GM23338 (cell line): ENCODE measurements around the gene ATXN3. TPM values are rescaled to one million over a fixed set of nuclear protein-coding genes. Genes with fewer than 3 reads are reported as not detected.

Source experiments
- ATAC-seq: fragments of 200-7000 bp; cut with Tn5 transposase; 3 replicates; pipeline ENCODE4 v1.9.1; 2020
- DNase-seq: peaks from one replicate; pipeline ENCODE4 v3.0.0-alpha.2; 2015; ENCODE audit warnings: low spot score
- H2AFZ ChIP-seq: fragments of 200-600 bp; sonication (generic); 2 replicates; pipeline ENCODE4 v1.8.0; 2016; ENCODE audit warnings: antibody characterized with exemption, mild to moderate bottlenecking, moderate library complexity
- H3F3A ChIP-seq: fragments of 200-600 bp; sonication (generic); replicated peaks from 2 replicates; pipeline ENCODE4 v1.8.0; 2017; ENCODE audit warnings: antibody characterized with exemption, mixed run types, low read depth
- H3K27ac ChIP-seq: fragments of 200-600 bp; sonication (generic); 2 replicates; pipeline ENCODE4 v1.6.1; 2016; ENCODE audit warnings: low read depth
- H3K27me3 ChIP-seq: fragments of 200-600 bp; sonication (generic); 2 replicates; pipeline ENCODE4 v1.8.0; 2016; ENCODE audit warnings: mild to moderate bottlenecking, mixed run types, moderate library complexity; ENCODE audit not compliant: insufficient read depth
- H3K36me3 ChIP-seq: fragments of 200-600 bp; sonication (generic); 2 replicates; pipeline ENCODE4 v1.8.0; 2016; ENCODE audit warnings: mild to moderate bottlenecking; ENCODE audit not compliant: insufficient read depth
- H3K4me1 ChIP-seq: fragments of 200-600 bp; sonication (generic); 2 replicates; pipeline ENCODE4 v1.8.0; 2016; ENCODE audit warnings: mild to moderate bottlenecking, moderate library complexity; ENCODE audit not compliant: insufficient read depth
- H3K4me2 ChIP-seq: fragments of 200-600 bp; sonication (generic); 2 replicates; pipeline ENCODE4 v1.7.1; 2017; ENCODE audit warnings: mixed run types
- H3K4me3 ChIP-seq: fragments of 200-600 bp; sonication (generic); 2 replicates; pipeline ENCODE4 v1.6.1; 2016; ENCODE audit warnings: mixed run types
- H3K79me2 ChIP-seq: fragments of 200-600 bp; sonication (generic); replicated peaks from 2 replicates; pipeline ENCODE4 v1.8.0; 2017; ENCODE audit warnings: mild to moderate bottlenecking; ENCODE audit not compliant: insufficient read depth
- H3K9me2 ChIP-seq: fragments of 200-600 bp; sonication (generic); 2 replicates; pipeline ENCODE4 v1.8.0; 2017; ENCODE audit not compliant: insufficient read depth
- H4K20me1 ChIP-seq: fragments of 200-600 bp; sonication (generic); replicated peaks from 2 replicates; pipeline ENCODE4 v1.8.0; 2017; ENCODE audit warnings: mild to moderate bottlenecking; ENCODE audit not compliant: insufficient read depth
- H3K27ac Mint-ChIP-seq: 2 replicates; pipeline ENCODE4 v1.8.0; 2020; ENCODE audit warnings: inconsistent platforms, mild to moderate bottlenecking, moderate library complexity, mixed read lengths
- H3K27me3 Mint-ChIP-seq: 3 replicates; pipeline ENCODE4 v1.8.0; 2022; ENCODE audit warnings: low read depth, mild to moderate bottlenecking, moderate library complexity, mixed read lengths, inconsistent platforms; ENCODE audit not compliant: insufficient read depth, poor library complexity
- H3K36me3 Mint-ChIP-seq: 3 replicates; pipeline ENCODE4 v1.8.0; 2021; ENCODE audit warnings: low read depth, mild to moderate bottlenecking, inconsistent platforms, moderate library complexity, mixed read lengths
- H3K4me1 Mint-ChIP-seq: 3 replicates; pipeline ENCODE4 v1.8.0; 2020; ENCODE audit warnings: mild to moderate bottlenecking, inconsistent platforms, mixed read lengths
- H3K4me3 Mint-ChIP-seq: 3 replicates; pipeline ENCODE4 v1.8.0; 2021; ENCODE audit warnings: moderate library complexity, mild to moderate bottlenecking, inconsistent platforms, mixed read lengths
- H3K9me3 Mint-ChIP-seq: 3 replicates; pipeline ENCODE4 v1.8.0; 2020; ENCODE audit warnings: moderate library complexity, mild to moderate bottlenecking, inconsistent platforms, mixed read lengths
- POLR2AphosphoS5 ChIP-seq: IDR thresholded peaks from 2 replicates; pipeline ENCODE4 v1.6.1; 2016; ENCODE audit warnings: antibody characterized with exemption, low read depth
- STAT1 ChIP-seq: IDR thresholded peaks from one replicate; pipeline ENCODE4 v1.6.1; 2016; ENCODE audit warnings: antibody characterized with exemption; ENCODE audit not compliant: unreplicated experiment
- ZNF114 ChIP-seq: fragments of 250-450 bp; sonication (Bioruptor Pico); IDR thresholded peaks from 2 replicates; pipeline ENCODE4 v1.5.0; 2020; ENCODE audit warnings: mild to moderate bottlenecking, moderate library complexity
- polyA plus RNA-seq: library from polyadenylated mRNA; unstranded; fragments of >200 nt; fragmentation: Nextera tagmentation; extraction: Ambion mirVana; gene quantifications from 2 replicates; pipeline ENCODE4 v1.2.1, GENCODE V29; 2016
- total RNA-seq: library from RNA; depleted of rRNA; stranded (reverse); fragments of >200 nt; shearing (Covaris generic); gene quantifications from 2 replicates; pipeline ENCODE4 v1.2.3, GENCODE V29; 2014
- TF ChIP-seq, protein P1 (sequence below): IDR thresholded peaks from one replicate; pipeline ENCODE4 v1.6.1; 2018; ENCODE audit warnings: antibody characterized with exemption; ENCODE audit not compliant: unreplicated experiment
- TF ChIP-seq, protein P2 (sequence below): IDR thresholded peaks from 2 replicates; pipeline ENCODE4 v1.6.1; 2016; ENCODE audit warnings: antibody characterized with exemption
- TF ChIP-seq, protein P3 (sequence below), 2 experiments: fragments of 200-600 bp in 1 of 2; sonication (generic) in 1 of 2; conservative IDR thresholded peaks; 2 replicates each; pipeline versions ENCODE4 v1.5.1 to v1.6.1; 2016 to 2017; ENCODE audit warnings: antibody characterized with exemption in 2 of 2, low read depth in 2 of 2, mild to moderate bottlenecking in 2 of 2, moderate library complexity in 1 of 2
- TF ChIP-seq, protein P4 (sequence below): fragments of 250-450 bp; sonication (Bioruptor Pico); IDR thresholded peaks from 2 replicates; pipeline ENCODE4 v1.5.0; 2020; ENCODE audit warnings: mild to moderate bottlenecking, moderate library complexity

ATXN3 gene
- total and polyA plus RNA-seq, 2 experiments from 2014 or later: 39.5 to 66.7 TPM

DNA sequence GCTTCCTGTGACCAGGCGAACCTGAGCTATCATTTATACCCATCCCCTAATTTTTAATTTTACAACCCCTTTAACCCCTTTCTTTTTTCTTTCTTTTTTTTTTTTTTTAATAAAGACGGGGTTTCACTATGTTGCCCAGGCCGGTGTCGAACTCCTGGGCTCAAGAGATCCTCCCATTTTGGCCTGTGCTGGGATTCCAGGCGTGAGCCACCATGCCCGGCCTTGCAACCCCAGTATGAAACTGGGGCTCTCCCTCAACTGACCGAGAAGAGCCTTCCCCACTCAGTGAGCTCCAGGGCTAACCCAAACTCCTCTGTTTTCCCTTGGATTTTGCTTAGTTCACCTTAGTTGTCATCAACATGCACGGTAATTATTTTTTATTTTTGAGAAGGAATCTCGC lies 16.4 kb upstream of the ATXN3 start:
- H3K9me3 Mint-ChIP-seq: no peaks in the 10 kb centered on the region
- H3K36me3 Mint-ChIP-seq: peaks cover 57% of the 10 kb centered on the region
- H3K4me1 Mint-ChIP-seq: peaks cover 14% of the 10 kb centered on the region; the same call in 2 of the 3 replicates
- no peak for TF ChIP-seq ZNF114 (CRISPR knock-in tag)
- TF ChIP-seq, protein P1, sequence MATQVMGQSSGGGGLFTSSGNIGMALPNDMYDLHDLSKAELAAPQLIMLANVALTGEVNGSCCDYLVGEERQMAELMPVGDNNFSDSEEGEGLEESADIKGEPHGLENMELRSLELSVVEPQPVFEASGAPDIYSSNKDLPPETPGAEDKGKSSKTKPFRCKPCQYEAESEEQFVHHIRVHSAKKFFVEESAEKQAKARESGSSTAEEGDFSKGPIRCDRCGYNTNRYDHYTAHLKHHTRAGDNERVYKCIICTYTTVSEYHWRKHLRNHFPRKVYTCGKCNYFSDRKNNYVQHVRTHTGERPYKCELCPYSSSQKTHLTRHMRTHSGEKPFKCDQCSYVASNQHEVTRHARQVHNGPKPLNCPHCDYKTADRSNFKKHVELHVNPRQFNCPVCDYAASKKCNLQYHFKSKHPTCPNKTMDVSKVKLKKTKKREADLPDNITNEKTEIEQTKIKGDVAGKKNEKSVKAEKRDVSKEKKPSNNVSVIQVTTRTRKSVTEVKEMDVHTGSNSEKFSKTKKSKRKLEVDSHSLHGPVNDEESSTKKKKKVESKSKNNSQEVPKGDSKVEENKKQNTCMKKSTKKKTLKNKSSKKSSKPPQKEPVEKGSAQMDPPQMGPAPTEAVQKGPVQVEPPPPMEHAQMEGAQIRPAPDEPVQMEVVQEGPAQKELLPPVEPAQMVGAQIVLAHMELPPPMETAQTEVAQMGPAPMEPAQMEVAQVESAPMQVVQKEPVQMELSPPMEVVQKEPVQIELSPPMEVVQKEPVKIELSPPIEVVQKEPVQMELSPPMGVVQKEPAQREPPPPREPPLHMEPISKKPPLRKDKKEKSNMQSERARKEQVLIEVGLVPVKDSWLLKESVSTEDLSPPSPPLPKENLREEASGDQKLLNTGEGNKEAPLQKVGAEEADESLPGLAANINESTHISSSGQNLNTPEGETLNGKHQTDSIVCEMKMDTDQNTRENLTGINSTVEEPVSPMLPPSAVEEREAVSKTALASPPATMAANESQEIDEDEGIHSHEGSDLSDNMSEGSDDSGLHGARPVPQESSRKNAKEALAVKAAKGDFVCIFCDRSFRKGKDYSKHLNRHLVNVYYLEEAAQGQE: no peak
- TF ChIP-seq, protein P2, sequence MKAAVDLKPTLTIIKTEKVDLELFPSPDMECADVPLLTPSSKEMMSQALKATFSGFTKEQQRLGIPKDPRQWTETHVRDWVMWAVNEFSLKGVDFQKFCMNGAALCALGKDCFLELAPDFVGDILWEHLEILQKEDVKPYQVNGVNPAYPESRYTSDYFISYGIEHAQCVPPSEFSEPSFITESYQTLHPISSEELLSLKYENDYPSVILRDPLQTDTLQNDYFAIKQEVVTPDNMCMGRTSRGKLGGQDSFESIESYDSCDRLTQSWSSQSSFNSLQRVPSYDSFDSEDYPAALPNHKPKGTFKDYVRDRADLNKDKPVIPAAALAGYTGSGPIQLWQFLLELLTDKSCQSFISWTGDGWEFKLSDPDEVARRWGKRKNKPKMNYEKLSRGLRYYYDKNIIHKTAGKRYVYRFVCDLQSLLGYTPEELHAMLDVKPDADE: no peak
- TF ChIP-seq, protein P3, sequence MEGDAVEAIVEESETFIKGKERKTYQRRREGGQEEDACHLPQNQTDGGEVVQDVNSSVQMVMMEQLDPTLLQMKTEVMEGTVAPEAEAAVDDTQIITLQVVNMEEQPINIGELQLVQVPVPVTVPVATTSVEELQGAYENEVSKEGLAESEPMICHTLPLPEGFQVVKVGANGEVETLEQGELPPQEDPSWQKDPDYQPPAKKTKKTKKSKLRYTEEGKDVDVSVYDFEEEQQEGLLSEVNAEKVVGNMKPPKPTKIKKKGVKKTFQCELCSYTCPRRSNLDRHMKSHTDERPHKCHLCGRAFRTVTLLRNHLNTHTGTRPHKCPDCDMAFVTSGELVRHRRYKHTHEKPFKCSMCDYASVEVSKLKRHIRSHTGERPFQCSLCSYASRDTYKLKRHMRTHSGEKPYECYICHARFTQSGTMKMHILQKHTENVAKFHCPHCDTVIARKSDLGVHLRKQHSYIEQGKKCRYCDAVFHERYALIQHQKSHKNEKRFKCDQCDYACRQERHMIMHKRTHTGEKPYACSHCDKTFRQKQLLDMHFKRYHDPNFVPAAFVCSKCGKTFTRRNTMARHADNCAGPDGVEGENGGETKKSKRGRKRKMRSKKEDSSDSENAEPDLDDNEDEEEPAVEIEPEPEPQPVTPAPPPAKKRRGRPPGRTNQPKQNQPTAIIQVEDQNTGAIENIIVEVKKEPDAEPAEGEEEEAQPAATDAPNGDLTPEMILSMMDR (conservative IDR thresholded peaks at IDR 0.05; ENCODE audit: low read depth in 2 of 2): no peak
- no peak for TF ChIP-seq STAT1
- TF ChIP-seq POLR2AphosphoS5: no peak
- TF ChIP-seq, protein P4, sequence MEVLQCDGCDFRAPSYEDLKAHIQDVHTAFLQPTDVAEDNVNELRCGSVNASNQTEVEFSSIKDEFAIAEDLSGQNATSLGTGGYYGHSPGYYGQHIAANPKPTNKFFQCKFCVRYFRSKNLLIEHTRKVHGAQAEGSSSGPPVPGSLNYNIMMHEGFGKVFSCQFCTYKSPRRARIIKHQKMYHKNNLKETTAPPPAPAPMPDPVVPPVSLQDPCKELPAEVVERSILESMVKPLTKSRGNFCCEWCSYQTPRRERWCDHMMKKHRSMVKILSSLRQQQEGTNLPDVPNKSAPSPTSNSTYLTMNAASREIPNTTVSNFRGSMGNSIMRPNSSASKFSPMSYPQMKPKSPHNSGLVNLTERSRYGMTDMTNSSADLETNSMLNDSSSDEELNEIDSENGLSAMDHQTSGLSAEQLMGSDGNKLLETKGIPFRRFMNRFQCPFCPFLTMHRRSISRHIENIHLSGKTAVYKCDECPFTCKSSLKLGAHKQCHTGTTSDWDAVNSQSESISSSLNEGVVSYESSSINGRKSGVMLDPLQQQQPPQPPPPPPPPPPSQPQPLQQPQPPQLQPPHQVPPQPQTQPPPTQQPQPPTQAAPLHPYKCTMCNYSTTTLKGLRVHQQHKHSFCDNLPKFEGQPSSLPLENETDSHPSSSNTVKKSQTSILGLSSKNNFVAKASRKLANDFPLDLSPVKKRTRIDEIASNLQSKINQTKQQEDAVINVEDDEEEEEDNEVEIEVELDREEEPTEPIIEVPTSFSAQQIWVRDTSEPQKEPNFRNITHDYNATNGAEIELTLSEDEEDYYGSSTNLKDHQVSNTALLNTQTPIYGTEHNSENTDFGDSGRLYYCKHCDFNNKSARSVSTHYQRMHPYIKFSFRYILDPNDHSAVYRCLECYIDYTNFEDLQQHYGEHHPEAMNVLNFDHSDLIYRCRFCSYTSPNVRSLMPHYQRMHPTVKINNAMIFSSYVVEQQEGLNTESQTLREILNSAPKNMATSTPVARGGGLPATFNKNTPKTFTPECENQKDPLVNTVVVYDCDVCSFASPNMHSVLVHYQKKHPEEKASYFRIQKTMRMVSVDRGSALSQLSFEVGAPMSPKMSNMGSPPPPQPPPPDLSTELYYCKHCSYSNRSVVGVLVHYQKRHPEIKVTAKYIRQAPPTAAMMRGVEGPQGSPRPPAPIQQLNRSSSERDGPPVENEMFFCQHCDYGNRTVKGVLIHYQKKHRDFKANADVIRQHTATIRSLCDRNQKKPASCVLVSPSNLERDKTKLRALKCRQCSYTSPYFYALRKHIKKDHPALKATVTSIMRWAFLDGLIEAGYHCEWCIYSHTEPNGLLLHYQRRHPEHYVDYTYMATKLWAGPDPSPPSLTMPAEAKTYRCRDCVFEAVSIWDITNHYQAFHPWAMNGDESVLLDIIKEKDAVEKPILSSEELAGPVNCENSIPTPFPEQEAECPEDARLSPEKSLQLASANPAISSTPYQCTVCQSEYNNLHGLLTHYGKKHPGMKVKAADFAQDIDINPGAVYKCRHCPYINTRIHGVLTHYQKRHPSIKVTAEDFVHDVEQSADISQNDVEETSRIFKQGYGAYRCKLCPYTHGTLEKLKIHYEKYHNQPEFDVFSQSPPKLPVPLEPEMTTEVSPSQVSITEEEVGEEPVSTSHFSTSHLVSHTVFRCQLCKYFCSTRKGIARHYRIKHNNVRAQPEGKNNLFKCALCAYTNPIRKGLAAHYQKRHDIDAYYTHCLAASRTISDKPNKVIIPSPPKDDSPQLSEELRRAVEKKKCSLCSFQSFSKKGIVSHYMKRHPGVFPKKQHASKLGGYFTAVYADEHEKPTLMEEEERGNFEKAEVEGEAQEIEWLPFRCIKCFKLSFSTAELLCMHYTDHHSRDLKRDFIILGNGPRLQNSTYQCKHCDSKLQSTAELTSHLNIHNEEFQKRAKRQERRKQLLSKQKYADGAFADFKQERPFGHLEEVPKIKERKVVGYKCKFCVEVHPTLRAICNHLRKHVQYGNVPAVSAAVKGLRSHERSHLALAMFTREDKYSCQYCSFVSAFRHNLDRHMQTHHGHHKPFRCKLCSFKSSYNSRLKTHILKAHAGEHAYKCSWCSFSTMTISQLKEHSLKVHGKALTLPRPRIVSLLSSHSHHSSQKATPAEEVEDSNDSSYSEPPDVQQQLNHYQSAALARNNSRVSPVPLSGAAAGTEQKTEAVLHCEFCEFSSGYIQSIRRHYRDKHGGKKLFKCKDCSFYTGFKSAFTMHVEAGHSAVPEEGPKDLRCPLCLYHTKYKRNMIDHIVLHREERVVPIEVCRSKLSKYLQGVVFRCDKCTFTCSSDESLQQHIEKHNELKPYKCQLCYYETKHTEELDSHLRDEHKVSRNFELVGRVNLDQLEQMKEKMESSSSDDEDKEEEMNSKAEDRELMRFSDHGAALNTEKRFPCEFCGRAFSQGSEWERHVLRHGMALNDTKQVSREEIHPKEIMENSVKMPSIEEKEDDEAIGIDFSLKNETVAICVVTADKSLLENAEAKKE (CRISPR knock-in tag): no peak
- peak overlapping the region; percentile 98; the same call in 1 of the 2 replicates for H2AFZ ChIP-seq
- peak overlapping the region; percentile 99 for H3K4me3 ChIP-seq
- no peaks in the 10 kb centered on the region for H3K27me3 ChIP-seq
- H4K20me1 ChIP-seq: peaks cover 17% of the 10 kb centered on the region; the same call in 1 of the 2 replicates
- H3K4me2 ChIP-seq: peak overlapping the region; percentile 89
- H3K27me3 Mint-ChIP-seq: peaks cover 15% of the 10 kb centered on the region
- H3K9me2 ChIP-seq: no peaks in the 10 kb centered on the region
- peaks cover 62% of the 10 kb centered on the region for H3K79me2 ChIP-seq
- H3K27ac Mint-ChIP-seq: peak overlapping the region; percentile 100
- ATAC-seq (peak; percentile 17), DNase-seq (no peak)
- peaks cover 21% of the 10 kb centered on the region for H3K4me1 ChIP-seq
- H3F3A ChIP-seq: no peaks in the 10 kb centered on the region
- peaks cover 23% of the 10 kb centered on the region for H3K36me3 ChIP-seq
- H3K27ac ChIP-seq: peak overlapping the region; percentile 99
- peak overlapping the region; percentile 95 for H3K4me3 Mint-ChIP-seq
